ENCODE data around the gene AHDC1. TPM values are rescaled to one million over a fixed set of nuclear protein-coding genes. Genes with fewer than 3 reads are reported as not detected.

AHDC1 gene
- total RNA-seq, 1 experiment from 2014 or later: 20.8 TPM

- BruUV-seq (replicated peaks): no TSS peak
- CTCF ChIA-PET: interaction anchor here (0.7 to 1.2 kb wide), 2 partner anchors 254 to 1781 kb away, joined by 3 read pairs; no protein-coding TSS in a partner anchor
- intact Hi-C loops (cut with micrococcal nuclease; ENCODE audit: unreplicated experiment): no loop called here
- no peak overlapping the region for H3K4me3 Mint-ChIP-seq (ENCODE audit: low read depth, unreplicated experiment)
- H3K4me1 Mint-ChIP-seq (ENCODE audit: low read depth, unreplicated experiment): peaks cover 12% of the 10 kb centered on the region
- no peaks in the 10 kb centered on the region for H3K27me3 Mint-ChIP-seq (ENCODE audit: unreplicated experiment)
- H3K27ac Mint-ChIP-seq (ENCODE audit: unreplicated experiment): no peak overlapping the region
- TF ChIP-seq, protein P1, sequence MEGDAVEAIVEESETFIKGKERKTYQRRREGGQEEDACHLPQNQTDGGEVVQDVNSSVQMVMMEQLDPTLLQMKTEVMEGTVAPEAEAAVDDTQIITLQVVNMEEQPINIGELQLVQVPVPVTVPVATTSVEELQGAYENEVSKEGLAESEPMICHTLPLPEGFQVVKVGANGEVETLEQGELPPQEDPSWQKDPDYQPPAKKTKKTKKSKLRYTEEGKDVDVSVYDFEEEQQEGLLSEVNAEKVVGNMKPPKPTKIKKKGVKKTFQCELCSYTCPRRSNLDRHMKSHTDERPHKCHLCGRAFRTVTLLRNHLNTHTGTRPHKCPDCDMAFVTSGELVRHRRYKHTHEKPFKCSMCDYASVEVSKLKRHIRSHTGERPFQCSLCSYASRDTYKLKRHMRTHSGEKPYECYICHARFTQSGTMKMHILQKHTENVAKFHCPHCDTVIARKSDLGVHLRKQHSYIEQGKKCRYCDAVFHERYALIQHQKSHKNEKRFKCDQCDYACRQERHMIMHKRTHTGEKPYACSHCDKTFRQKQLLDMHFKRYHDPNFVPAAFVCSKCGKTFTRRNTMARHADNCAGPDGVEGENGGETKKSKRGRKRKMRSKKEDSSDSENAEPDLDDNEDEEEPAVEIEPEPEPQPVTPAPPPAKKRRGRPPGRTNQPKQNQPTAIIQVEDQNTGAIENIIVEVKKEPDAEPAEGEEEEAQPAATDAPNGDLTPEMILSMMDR (IDR thresholded peaks at IDR 0.05; ENCODE audit: unreplicated experiment): no peak
- DNase-seq: no peak
- H3K9me3 Mint-ChIP-seq (ENCODE audit: low read depth, unreplicated experiment): no peaks in the 10 kb centered on the region
- H3K36me3 Mint-ChIP-seq (ENCODE audit: insufficient read depth, unreplicated experiment): no peaks in the 10 kb centered on the region
Observed at GRCh38 chr1:27649306-27649635, 45.3 kb upstream of the AHDC1 start.

GRCh38 chr1:27648602-27649305 lies 44.8 kb upstream of the AHDC1 start:
- H3K9me3 Mint-ChIP-seq (ENCODE audit: low read depth, unreplicated experiment): no peaks in the 10 kb centered on the region
- no peak overlapping the region for H3K4me3 Mint-ChIP-seq (ENCODE audit: low read depth, unreplicated experiment)
- H3K27ac Mint-ChIP-seq (ENCODE audit: unreplicated experiment): no peak overlapping the region
- no peaks in the 10 kb centered on the region for H3K36me3 Mint-ChIP-seq (ENCODE audit: insufficient read depth, unreplicated experiment)
- peaks cover 16% of the 10 kb centered on the region for H3K4me1 Mint-ChIP-seq (ENCODE audit: low read depth, unreplicated experiment)
- CTCF ChIA-PET: interaction anchor here (0.7 to 1.2 kb wide), 2 partner anchors 254 to 1781 kb away, joined by 3 read pairs; no protein-coding TSS in a partner anchor
- TF ChIP-seq, protein P1 (IDR thresholded peaks at IDR 0.05; ENCODE audit: unreplicated experiment): no peak
- DNase-seq: no peak
- intact Hi-C loops (cut with micrococcal nuclease; ENCODE audit: unreplicated experiment): no loop called here
- no peaks in the 10 kb centered on the region for H3K27me3 Mint-ChIP-seq (ENCODE audit: unreplicated experiment)
- BruUV-seq (replicated peaks): no TSS peak

- no peaks in the 10 kb centered on the region for H3K27me3 Mint-ChIP-seq (ENCODE audit: unreplicated experiment)
- intact Hi-C loops (cut with micrococcal nuclease; ENCODE audit: unreplicated experiment): no loop called here
- TF ChIP-seq, protein P1 (IDR thresholded peaks at IDR 0.05; ENCODE audit: unreplicated experiment): no peak
- H3K36me3 Mint-ChIP-seq (ENCODE audit: insufficient read depth, unreplicated experiment): no peaks in the 10 kb centered on the region
- no peak for DNase-seq
- BruUV-seq (replicated peaks): no TSS peak
- peaks cover 19% of the 10 kb centered on the region for H3K4me1 Mint-ChIP-seq (ENCODE audit: low read depth, unreplicated experiment)
- CTCF ChIA-PET: interaction anchor here (0.6 to 0.7 kb wide), 3 partner anchors 10 to 72 kb away, joined by 3 to 5 read pairs (median 4); no protein-coding TSS in a partner anchor
- no peak overlapping the region for H3K4me3 Mint-ChIP-seq (ENCODE audit: low read depth, unreplicated experiment)
- no peaks in the 10 kb centered on the region for H3K9me3 Mint-ChIP-seq (ENCODE audit: low read depth, unreplicated experiment)
- no peak overlapping the region for H3K27ac Mint-ChIP-seq (ENCODE audit: unreplicated experiment)
Observed at GRCh38 chr1:27647328-27647727, 43.4 kb upstream of the AHDC1 start.

GRCh38 chr1:27646676-27647075 lies 42.7 kb upstream of the AHDC1 start:
- intact Hi-C loops (cut with micrococcal nuclease; ENCODE audit: unreplicated experiment): no loop called here
- Mint-ChIP-seq H3K27ac (ENCODE audit: unreplicated experiment) (no peak overlapping the region), H3K9me3 (ENCODE audit: low read depth, unreplicated experiment) (no peaks in the 10 kb centered on the region), H3K4me1 (ENCODE audit: low read depth, unreplicated experiment) (peaks cover 19% of the 10 kb centered on the region), H3K4me3 (ENCODE audit: low read depth, unreplicated experiment) (no peak overlapping the region), H3K27me3 (ENCODE audit: unreplicated experiment) (no peaks in the 10 kb centered on the region), H3K36me3 (ENCODE audit: insufficient read depth, unreplicated experiment) (no peaks in the 10 kb centered on the region)
- CTCF ChIA-PET: no interaction called here
- DNase-seq: no peak
- TF ChIP-seq, protein P1 (IDR thresholded peaks at IDR 0.05; ENCODE audit: unreplicated experiment): no peak
- no TSS peak for BruUV-seq (replicated peaks)
